CD1c-positive myeloid dendritic cell (primary cell): ENCODE measurements around the gene PRKCB.
"Not testable (repeated sequence)": the region's sequence is repeated elsewhere in the genome, so short reads cannot be mapped to it uniquely, and the experiment has no call there.

Source experiments
- DNase-seq: peaks from one replicate; pipeline ENCODE4 v3.0.0-alpha.2; 2016; ENCODE audit errors: extremely low spot score

PRKCB gene

DNA sequence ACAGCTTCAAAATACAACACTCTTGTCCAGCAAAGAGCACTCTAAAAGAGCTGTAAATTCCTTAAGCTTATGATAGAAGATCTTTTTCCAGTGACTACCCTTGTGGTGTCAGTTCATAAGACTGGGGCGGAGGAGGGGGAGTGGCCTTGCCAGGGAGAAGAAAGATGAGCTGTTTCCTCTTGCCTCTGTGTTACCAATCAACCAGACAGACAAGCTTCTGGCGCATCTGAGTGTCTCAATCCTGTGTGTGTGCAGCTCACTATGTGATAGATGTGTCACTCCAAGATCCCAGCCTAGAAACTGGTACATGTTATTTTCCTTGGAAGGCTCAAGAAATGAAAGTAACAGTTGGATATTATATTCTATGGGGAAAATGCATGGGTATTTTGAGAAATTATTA lies 253.0 kb downstream of the PRKCB start:
- no peak for DNase-seq

DNA sequence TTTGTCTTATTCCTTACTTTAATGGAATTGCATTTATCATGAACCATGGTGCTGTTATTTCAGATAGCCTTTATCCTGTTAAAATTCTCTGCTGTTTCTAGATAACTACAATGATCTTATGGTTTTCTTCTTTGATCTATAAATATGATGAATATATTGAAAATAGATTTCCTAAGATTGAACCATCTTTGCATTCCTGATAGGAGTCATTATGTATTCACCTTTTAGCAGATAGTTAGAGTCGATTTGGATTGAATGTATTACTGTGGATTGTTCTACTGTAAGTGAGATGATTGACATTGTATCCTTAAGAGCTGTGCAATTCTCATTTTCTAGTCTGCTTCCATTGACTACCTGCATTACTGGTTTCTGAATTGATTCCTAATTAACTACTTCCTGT lies 255.3 kb downstream of the PRKCB start:
- no peak for DNase-seq

DNA sequence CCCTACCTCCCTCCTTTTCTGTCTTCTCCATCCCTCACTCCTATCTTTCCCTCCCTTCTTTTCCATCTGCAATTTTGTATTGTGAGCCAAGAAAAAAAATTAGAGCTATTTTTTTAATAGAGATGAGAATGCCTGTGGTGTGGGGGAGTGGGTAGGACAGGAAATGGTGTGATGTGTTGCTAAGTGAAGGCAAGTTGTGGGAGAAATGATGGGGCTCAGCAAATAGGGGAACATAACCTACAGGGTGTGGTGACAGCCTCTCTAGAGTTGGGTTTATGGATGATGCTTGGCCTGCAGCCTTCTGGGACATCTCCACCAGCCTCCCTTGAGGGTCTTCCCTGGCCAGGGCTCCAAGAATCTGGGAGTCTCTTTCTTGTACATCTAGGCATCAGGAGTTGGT lies 257.3 kb downstream of the PRKCB start:
- no peak for DNase-seq

DNA sequence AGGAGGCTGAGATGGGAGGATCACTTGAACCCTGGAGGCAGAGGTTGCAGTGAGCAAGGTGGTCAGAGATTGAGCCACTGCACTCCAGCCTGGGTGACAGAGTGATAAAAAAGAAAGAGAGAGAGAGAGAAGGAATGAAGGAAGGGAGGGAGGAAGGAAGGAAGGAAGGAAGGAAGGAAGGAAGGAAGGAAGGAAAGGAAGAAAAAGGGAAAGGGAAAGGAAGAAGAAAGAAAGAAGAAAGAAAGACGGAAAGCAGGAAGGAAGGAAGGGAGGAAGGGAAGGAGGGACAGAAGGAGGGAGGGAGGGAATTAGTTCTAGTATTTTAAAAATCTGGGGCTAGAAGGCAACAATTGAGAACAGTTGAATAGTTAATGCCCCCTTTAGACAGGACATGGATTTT lies 258.9 kb downstream of the PRKCB start:
- DNase-seq = no peak

DNA sequence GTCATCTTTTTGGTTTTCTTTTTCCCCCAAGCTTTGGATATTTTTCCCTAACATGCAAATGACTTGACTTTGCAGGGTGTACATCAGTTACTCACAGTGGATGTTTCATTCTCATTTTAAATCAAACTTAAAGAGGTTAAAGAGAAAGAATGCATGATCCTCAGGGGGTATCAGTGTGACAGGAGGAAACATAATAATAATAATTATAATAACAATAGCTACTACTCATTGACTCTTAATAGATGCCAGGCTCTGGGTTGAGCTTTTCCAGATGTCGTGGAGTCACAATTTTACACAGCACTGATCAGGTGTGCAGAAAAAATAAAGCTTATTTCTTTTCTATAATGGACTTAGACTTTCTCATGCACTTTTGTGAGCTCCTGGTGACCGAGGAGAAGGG lies 263.1 kb downstream of the PRKCB start:
- DNase-seq = no peak

DNA sequence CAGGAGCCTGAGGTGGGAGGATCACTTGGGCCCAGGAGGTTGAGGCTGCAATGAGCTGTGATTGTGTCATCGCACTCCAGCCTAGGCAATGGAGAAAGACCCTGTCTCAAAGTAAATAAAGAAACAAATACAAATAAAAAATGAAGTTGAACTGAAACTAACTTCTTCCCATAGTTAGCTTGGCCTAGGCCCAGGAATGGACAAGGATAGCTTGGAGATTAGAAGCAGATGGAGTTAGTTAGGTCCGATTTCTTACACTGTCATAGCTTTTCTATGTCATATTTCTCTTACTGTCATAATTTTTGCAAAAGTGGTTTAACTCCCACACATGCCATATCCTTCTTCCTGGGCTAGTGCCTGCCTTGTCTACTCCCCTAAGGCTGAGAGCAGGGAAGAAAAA lies 265.6 kb downstream of the PRKCB start:
- no peak for DNase-seq

DNA sequence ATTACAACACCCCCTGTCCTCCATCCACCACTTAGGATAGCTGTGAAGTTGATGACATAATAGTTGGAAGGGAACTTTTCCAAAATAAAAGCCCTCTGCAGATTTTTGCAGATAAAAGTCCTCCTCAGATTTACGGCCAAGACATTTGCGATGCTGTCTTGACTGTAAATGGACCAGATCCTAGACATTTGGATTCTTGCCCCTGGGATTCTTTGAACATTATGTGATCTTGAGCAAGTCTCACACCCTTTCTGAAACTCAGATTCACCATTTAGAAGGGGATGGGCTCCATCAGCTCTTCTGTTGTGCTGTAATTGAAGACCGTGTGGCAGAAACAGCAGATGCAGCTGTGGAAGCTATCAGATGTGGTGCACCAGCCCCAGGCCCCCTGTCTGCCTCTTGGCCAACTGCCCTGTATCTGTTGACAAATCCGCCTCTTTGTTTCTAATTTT lies 266.5 kb downstream of the PRKCB start:
- no peak for DNase-seq

DNA sequence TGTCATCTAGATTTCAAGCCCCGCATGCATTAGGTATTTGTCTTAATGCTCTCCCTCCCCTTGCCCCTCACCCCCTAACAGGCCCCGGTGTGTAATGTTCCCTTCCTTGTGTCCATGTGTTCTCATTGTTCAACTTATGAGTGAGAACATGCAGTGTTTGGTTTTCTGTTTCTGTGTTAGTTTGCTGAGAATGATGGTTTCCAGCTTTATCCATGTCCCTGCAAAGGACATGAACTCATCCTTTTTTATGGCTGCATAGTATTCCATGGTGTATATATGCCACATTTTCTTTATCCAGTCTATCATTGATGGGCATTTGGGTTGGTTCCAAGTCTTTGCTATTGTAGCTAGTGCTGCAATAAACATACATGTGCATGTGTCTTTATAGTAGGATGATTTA lies 269.7 kb downstream of the PRKCB start:
- DNase-seq = not testable (repeated sequence)

DNA sequence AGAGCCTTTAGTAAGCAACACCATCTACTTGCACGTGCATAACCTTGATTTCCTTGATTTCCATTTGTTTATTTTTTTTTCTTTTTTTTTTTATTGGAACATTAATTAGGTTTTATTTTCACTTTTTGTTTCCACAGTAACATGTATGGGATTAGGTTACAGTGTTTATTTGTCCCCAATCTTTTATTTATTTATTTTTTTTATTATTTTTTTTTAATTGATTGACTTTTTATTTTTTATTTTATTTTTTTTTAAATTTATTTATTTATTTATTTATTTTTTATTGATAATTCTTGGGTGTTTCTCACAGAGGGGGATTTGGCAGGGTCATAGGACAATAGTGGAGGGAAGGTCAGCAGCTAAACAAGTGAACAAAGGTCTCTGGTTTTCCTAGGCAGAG lies 272.3 kb downstream of the PRKCB start:
- DNase-seq = not testable (repeated sequence)

DNA sequence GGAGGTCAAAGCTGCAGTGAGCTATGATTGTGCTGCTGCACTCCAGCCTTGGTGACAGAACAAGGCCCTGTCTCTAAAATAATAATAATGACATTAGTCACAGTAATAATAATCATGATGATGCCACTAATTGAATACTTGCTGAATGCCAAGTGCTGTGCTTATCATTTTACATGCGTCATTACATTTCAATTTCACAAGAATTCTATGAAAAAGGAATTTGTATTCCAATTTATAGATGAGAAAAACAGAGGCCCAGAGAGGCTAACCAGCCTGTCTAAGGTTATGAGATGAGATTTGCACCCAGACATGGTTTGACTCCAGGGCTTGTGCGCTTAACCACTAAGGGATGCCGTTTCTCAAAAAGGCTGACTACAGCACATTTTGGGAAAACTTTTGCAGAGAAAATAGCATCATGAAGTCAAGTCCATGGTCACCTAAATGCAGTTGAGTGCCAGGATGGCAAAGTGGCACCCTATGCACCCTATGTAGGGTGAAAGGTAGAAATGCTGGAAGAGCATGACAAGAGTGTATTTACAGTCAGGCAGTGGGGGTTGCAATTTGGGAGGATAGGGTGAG lies 276.0 kb downstream of the PRKCB start:
- no peak for DNase-seq

DNA sequence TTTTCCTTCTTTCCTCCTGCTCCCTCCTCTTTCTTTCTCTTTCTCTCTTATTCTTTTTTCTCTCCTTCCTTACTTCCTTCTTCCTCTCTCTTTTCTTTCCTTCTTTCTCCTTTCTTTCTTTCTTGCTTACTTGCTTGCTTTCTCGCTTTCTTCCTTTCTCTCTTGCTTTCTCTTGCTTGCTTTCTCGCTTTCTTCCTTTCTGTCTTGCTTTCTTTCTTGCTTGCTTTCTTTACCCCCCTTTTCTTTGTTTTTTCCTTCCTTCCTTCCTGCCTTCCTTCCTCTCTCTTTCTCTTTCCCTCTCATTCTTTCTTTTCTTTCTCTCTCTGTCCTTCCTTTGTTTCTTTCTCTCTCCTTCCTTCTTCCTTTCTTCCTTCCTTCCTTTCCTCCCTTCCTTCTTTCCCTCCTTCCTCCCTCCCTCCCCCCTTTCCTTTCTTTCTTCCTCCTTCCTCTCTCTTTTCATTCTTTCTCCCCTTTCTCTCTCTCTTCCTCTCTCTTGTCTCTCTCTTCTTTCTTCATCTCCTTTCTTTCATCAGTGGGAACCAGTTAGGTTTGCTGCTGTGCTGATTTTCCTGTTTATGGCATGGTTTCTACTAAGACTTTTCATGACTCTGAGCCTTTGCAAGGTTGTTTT lies 277.4 kb downstream of the PRKCB start:
- DNase-seq = no peak

DNA sequence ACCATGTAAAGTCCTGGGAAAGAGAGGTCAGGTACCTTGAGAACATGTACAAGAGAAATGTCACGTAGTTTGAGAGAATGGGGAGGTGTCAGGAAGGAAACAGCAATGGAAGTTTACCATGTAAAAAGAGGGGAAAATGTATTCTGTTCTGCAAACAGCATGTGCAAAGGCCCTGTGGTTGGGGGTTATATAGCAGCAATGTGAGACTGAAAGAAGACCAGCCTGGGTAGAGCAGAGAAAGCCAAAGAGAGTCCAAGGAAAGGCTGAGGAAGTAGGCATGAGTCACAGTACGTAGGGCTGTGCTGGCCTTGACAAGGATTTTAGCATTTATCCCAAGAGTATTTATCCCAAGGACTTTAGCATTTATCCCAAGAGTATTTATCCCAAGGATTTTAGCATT lies 279.1 kb downstream of the PRKCB start:
- no peak for DNase-seq

DNA sequence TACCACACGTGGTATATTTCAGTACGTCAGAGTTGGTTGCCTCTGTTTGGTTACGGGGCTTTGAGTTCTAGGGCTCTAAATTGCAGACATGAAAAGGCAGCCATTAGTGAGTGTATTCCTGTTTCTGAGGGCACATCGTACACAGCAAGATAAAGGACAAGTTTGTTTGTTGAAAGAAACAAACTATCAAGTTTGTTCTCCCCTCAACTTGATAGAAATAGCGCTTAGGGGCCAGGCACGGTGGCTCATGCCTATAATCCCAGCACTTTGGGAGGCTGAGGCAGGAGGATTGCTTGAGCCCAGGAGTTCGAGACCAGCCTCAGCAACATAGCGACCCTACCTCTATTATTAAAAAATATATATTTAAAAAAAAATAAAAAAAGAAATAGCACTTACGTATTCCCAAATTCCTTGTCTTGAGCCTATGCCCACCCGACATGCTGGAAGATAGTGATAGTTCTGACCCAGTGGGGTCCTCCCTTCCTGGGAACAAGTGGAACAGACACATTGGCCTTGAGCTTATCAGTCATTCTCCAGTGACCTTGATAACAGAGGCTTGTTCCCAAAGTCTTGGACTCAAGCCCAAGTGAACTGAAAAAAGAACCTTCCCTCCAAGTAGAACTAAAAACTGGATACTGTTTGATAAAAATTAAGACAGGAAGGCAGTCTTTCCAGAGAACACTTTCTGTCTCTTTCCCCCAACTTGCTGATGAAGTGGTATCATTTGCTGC lies 280.4 kb downstream of the PRKCB start:
- DNase-seq = no peak

DNA sequence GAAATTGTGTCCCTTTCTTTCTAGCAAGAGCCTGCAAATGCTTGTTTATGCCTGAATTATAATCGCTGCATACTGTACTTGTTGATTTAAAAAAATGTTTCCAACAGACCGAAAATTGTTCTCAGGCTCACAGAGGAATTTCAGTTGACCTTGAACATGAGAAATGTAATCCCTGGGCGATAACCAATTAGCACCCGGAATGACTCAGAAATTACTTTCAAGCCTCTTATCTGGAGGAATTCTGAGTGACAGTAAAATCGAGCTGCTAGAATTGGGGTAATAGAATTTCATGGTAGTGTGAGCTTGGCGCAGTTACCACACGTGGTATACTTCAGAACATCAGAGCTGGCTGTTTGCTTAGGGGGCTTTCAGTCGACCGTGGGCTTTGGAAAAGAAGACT lies 281.2 kb downstream of the PRKCB start:
- DNase-seq = no peak

DNA sequence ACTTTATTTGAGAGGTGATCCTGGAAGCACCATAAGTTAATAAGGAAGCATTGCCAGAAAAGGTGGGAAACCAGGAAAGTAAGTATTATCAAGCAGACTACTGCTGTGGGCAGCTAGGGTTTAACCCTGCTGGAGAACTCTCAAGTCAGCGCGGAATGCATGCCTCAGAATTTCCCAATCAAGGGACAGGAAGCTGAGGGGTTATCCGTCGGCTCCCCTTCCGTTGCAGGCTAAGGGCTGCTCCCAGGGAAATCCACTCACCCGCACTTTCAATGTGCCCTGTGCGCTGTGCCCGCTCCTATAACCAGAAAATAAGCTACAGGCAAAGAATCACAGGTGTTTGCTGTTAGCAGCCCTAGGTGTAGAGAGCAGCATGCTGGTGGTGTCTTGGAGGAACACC lies 281.9 kb downstream of the PRKCB start:
- DNase-seq = no peak

DNA sequence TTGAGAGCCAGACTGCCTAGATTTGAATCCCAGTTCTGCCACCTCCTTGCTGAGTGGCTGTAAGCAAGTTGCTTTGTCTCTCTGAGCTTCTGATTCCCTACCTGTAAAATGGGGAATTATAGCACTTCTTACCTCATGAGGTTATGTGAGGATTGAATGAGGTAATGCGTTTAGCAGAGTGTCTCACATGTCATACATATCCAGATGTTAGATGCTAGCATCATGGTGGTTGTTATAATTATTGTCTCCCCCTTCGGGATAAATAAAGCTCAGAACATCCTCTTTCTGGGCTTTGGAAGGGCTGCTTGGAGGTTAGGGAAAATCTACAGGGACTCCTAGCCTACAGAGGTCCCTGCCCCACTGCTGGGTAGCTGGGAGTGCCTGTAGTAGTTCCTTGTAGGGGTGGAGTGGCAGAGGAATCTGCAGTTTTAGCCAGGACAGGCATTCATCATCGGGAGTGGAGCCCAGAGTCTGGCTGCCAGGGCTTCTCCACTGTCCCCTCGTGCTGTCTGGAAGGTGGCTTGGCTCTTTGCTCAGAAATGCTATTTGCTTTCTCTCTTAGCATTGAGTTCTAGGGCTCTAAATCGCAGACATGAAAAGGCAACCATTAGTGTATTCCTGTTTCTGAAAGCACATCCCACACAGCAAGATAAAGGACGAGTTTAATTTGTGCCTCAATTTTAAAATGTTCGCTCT lies 282.5 kb downstream of the PRKCB start:
- no peak for DNase-seq

DNA sequence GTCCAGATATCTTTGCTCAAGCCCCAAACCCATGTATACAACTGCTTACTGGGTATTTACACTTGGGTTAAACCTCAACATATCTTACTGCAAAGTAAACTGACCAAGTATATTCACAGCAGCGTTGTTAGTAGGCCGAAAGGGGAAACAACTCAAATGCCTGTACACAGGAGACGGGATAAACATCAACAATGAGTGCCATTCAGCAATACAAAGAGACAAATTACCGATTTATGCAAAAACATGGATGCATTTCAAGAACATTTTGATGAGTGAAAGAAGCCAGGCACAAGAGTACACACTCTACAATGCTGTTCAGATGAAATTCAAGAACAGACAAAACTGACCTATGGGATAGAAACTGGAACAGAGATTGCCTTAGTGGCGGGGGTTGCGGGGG lies 284.0 kb downstream of the PRKCB start:
- no peak for DNase-seq

DNA sequence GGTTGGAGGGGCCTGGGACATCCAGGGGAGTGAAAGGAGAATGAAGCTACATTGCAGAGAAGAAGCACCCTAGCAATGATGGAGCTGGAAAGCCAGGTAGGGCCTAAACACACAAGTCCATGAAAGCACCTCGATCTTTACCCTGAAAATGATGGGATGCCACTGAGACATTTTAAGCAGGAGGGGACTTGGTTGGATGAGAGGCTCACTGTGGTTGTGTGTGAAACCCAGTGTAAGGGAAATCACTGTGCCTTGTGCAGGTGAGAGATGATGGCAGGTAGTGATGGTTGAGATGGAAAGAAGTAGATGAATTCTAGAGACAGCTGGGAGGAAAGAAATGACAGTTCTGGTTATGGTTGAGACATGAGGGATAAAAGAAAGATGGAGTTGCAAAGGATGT lies 287.5 kb downstream of the PRKCB start:
- DNase-seq = no peak

DNA sequence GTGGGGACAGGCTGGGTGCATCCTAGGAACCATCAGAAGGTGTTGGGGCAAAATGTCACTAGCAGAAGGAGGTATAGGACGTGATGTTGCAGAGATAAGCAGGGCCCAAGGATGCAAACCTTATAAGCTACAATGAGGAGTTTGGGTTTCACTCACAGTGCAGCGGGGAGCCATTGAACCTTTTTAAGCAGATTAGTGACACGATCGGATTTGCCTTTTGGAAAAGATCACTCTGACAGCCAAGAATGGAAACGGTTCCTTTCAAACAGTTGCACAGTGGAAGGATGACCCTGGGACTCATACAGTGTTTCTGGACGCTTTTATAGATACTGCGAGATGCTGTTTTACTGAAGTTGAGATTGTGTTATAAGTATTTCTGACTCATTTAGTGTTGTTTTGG lies 288.5 kb downstream of the PRKCB start:
- no peak for DNase-seq

DNA sequence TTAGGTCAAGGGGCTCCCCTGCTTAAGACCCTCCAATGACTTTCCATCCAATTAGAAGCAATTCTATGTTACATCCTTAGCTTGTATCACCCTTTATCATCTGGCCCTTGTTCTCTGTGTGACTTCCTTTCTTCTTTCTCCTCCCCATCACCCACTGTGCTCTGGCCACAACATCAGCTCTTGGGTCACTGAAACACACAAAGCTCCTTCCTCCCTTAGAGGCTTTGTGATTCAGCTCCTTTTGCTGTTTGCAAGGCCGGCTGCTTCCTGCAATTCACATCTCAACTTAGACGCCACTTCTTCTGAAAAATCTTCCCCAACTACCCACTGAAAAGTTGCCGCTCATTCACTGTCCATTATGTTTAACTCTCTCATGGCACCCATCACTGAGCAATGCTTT lies 289.4 kb downstream of the PRKCB start:
- DNase-seq = no peak

DNA sequence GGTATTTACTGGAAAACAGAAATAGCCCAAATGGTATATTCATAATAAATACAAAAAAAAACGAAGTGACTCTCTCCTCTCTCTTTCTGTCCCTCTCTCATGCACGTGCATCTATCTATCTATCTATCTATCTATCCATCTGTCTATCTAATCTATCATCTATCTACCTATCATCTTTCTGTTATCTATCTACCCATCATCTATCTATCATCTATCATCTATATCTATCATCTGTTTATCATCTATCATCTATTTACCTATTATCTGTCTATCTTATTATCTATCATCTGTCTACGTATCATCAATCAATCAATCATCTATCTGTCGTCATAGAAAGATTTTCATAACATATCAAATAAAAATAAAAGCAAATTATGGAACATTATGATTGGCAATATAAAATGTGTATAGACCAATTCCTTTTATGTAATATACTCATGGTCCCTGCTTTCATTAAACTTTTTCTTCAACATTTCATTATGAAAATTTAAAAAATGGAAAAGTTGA lies 293.7 kb downstream of the PRKCB start:
- DNase-seq = no peak

DNA sequence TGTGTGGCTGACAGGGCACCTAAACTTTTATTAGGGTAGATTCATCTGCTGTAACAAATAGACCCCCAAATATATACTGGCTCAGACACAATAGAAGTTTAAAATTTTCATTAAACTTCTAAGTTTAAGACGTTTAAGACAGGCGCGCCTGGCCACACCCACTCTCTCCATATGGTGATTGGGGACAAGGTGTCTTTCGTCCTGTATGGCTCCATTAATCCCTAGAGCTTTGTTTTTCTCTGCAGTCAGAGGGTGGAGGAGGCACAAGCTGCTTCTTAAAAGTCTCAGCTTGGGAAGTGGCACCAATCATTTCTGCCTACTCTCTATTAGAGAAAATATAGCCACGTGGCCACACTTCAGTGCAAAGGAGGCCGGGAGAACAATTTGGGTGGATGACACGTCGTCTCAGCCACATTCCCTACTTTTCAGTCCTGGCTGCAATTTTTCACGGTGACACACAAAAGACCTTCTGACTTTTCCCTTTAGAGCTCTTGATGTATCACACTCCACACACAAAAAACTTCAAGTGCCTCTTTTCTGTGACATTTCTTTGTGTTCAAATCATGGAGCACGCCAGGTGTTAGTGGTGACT lies 294.8 kb downstream of the PRKCB start:
- DNase-seq = no peak
